Peyer's patch (tissue), 4 donors: ENCODE measurements around the gene LEKR1. TPM values are rescaled to one million over a fixed set of nuclear protein-coding genes. Genes with fewer than 3 reads are reported as not detected.

ENCODE experiments used
- DNase-seq, 3 donors: peaks; one replicate each; pipeline ENCODE4 v3.0.0-alpha.2; 2017 to 2019
- H3K27ac ChIP-seq, 4 donors: fragments of 200-600 bp; sonication (generic); one replicate each; pipeline ENCODE4 v1.5.1; 2016 to 2019
- H3K27me3 ChIP-seq, 2 donors: fragments of 200-600 bp; sonication (generic); one replicate each; pipeline ENCODE4 v1.5.1; 2019
- H3K36me3 ChIP-seq, 3 donors: fragments of 200-600 bp; sonication (generic); one replicate each; pipeline ENCODE4 v1.5.1; 2016 to 2019
- H3K4me1 ChIP-seq, 4 donors: fragments of 200-600 bp; sonication (generic); one replicate each; pipeline ENCODE4 v1.5.1; 2016 to 2019
- H3K4me3 ChIP-seq, 4 donors: fragments of 200-600 bp; sonication (generic); 1 replicate in 3 of 4; 2 replicates in 1 of 4; pipeline ENCODE4 v1.5.1; 2016 to 2019; ENCODE audit warnings: mild to moderate bottlenecking in 1 of 4
- H3K9me3 ChIP-seq, 4 donors: fragments of 200-600 bp; sonication (generic); one replicate each; pipeline ENCODE4 v1.5.1; 2016 to 2019; ENCODE audit warnings: mild to moderate bottlenecking in 1 of 4
- POLR2A ChIP-seq, 2 donors: fragments of 450-650 bp; IDR thresholded peaks; one replicate each; pipeline ENCODE4 v1.5.1; 2017; ENCODE audit warnings: antibody characterized with exemption in 2 of 2, mild to moderate bottlenecking in 2 of 2, moderate library complexity in 2 of 2
- total RNA-seq, 4 donors: library from RNA; depleted of rRNA; stranded (reverse); fragments of >200 nt; gene quantifications; one replicate each; pipeline ENCODE4 v1.1.0, GENCODE V29; 2016
- TF ChIP-seq, protein P1 (sequence below), 6 experiments: fragments of 450-650 bp in 4 of 6; fragments of 200-600 bp in 2 of 6; sonication (generic) in 1 of 6; IDR thresholded peaks; one replicate each; pipeline ENCODE4 v1.5.1; 2017 to 2019; ENCODE audit warnings: antibody characterized with exemption in 6 of 6, mild to moderate bottlenecking in 3 of 6, moderate library complexity in 1 of 6

The LEKR1 gene
- total RNA-seq, 4 donors from 2014 or later = 0.85 to 9.1 (median 0.94) TPM; not detected in 1

DNA sequence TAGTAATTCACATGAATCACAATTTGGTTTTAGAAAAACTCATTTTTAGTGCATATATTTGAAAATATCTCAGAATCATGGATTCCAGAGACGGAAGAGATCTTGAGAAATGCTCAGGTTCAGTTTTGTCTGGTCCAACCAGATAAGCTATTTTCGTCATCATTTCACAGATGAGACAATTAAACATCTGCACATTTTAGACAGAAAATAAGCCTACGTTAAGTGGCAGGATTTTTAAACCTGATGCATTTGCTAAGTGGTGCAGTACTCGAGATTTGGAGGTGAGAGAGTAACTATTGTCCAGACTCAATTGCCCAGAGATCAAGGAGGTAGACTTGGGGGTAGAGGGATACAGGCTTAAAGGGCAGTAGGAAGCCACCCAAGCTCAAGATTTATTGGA is 243.3 kb downstream of the LEKR1 start:
- Histone ChIP-seq H3K36me3 (no peaks in the 10 kb centered on the region), H3K4me3 (no peak overlapping the region), H3K27me3 (no peaks in the 10 kb centered on the region), H3K4me1 (peaks cover 0 to 10% (median 0%) of the 10 kb centered on the region in 4 donors), H3K27ac (no peak overlapping the region), H3K9me3 (no peaks in the 10 kb centered on the region)
- TF ChIP-seq, protein P1, sequence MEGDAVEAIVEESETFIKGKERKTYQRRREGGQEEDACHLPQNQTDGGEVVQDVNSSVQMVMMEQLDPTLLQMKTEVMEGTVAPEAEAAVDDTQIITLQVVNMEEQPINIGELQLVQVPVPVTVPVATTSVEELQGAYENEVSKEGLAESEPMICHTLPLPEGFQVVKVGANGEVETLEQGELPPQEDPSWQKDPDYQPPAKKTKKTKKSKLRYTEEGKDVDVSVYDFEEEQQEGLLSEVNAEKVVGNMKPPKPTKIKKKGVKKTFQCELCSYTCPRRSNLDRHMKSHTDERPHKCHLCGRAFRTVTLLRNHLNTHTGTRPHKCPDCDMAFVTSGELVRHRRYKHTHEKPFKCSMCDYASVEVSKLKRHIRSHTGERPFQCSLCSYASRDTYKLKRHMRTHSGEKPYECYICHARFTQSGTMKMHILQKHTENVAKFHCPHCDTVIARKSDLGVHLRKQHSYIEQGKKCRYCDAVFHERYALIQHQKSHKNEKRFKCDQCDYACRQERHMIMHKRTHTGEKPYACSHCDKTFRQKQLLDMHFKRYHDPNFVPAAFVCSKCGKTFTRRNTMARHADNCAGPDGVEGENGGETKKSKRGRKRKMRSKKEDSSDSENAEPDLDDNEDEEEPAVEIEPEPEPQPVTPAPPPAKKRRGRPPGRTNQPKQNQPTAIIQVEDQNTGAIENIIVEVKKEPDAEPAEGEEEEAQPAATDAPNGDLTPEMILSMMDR (IDR thresholded peaks at IDR 0.05) = no peak
- no peak for TF ChIP-seq POLR2A (IDR thresholded peaks at IDR 0.05)
- DNase-seq = no peak

DNA sequence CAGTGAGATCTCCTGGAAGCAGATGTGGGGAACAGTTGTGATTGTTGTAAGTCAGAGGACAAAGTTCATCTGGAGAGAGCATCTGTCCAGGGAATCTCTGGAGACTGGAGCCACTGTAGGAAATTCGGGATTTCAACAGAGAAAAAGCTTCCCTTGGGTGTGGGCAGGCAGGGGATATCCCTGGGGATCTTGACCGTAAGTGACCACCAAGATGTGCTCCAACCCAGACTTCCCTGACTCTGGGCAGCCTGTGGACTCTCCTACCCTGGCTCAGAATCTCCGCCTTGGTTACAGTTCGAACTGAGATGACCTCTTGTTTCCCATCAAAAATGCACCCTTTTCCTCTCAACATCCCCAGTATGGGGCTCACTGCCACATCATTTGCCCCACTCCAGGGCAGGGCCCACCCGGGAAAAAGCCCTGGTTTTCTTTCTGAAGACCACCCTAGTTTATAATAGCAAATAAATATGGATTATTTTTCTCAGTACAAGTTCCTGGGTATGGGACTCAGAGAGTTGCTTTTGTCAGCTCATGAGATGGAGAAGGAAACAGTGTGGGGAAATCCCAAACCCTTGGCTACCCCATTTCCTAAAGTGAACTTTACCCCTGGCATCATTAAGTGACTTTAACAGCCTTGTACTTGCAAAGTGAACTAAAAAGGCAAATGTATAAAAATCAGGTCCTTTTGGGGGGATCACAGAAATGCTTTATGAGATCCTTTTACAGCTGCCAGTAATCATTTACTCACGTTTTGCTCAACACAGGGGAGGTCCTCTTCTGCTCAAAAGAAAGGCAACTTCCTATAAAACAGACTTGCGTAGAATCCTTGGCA is 243.9 kb downstream of the LEKR1 start:
- H3K27me3 ChIP-seq = no peaks in the 10 kb centered on the region
- no peaks in the 10 kb centered on the region for H3K36me3 ChIP-seq
- H3K27ac ChIP-seq = no peak overlapping the region
- H3K4me3 ChIP-seq = no peak overlapping the region
- no peaks in the 10 kb centered on the region for H3K9me3 ChIP-seq
- H3K4me1 ChIP-seq = peaks cover 0 to 10% (median 0%) of the 10 kb centered on the region in 4 donors
- DNase-seq = no peak
- TF ChIP-seq, protein P1 (IDR thresholded peaks at IDR 0.05) = no peak
- no peak for TF ChIP-seq POLR2A (IDR thresholded peaks at IDR 0.05)

DNA sequence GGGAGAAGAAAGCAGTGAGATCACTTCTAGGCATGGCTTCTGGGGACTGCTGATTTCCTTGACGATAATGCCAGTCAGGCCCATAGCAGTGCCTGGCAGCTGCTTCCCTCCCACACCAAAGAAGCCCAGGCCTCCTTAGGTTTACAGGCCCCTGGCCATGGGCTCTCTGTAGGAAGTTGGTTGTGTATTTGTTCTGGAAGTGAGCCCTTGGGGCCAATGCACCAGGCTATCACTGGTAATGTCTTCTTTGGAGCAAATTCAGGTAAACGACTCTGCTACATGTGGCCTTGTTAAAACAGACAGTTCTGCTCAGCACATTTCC is 244.5 kb downstream of the LEKR1 start:
- no peak for DNase-seq
- Histone ChIP-seq H3K27me3 (no peaks in the 10 kb centered on the region), H3K27ac (no peak overlapping the region), H3K4me1 (peaks cover 0 to 10% (median 0%) of the 10 kb centered on the region in 4 donors), H3K4me3 (no peak overlapping the region), H3K36me3 (no peaks in the 10 kb centered on the region), H3K9me3 (no peaks in the 10 kb centered on the region)
- TF ChIP-seq, protein P1 (IDR thresholded peaks at IDR 0.05) = no peak
- no peak for TF ChIP-seq POLR2A (IDR thresholded peaks at IDR 0.05)

DNA sequence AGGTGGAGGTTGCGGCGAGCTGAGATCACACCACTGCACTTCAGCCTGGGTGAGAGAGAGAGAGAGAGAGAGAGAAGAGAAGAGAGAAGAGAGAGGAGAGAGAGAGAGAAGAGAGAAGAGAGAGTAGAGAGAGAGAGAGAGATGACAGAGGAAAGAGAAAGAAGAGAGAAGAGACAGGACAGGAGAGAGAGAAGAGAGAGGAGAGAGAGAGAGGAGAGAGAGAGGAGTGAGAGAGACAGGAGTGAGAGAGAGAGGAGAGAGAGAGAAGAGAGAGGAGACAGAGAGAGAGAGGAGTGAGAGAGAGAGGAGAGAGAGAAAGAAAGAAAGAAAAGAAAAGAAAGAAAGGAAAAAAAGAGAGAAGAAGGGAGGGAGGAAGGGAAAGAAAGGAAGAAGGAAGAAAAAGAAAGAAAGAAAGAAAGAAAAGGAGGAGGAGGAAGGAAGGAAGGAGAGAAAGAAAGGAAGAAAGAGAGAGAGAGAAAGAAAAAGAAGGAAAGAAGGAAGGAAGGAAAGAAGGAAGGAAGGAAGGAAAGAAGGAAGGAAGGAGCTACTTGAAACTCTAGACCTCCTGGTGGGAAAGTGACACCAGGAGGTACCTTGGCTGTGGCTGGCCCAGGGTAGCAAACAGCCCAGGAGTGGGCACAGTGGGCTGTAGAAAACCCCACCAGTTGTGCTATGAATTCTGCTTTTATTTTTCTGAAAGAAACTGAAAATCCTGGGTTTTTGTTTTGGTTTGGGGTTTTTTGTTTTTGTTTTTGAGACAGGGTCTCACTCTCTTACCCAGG is 245.8 kb downstream of the LEKR1 start:
- no peak for TF ChIP-seq POLR2A (IDR thresholded peaks at IDR 0.05)
- TF ChIP-seq, protein P1 (IDR thresholded peaks at IDR 0.05) = no peak
- no peak for DNase-seq
- no peaks in the 10 kb centered on the region for H3K36me3 ChIP-seq
- no peaks in the 10 kb centered on the region for H3K9me3 ChIP-seq
- no peak overlapping the region for H3K27ac ChIP-seq
- H3K27me3 ChIP-seq = no peaks in the 10 kb centered on the region
- peaks cover 0 to 10% (median 0%) of the 10 kb centered on the region in 4 donors for H3K4me1 ChIP-seq
- no peak overlapping the region for H3K4me3 ChIP-seq

DNA sequence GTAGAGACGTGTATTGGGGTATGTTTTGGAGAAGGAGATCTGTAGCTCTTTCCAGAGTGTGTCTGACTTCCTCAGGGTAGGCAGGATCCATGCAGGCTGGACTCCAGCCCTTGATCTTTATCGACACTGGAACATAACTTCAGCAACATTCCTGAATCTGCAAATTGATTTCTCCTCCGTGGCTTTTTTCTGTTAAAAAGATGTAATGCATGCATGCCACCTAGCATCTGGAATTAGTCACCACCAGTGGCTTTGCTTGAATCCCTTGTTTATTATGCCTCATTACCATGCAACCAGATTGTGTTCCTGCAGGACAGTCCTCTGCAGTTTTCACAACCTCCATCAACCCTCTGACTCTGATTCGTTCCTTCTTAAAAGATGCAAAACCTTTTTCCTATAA is 247.7 kb downstream of the LEKR1 start:
- H3K36me3 ChIP-seq = no peaks in the 10 kb centered on the region
- no peak overlapping the region for H3K4me3 ChIP-seq
- no peaks in the 10 kb centered on the region for H3K9me3 ChIP-seq
- no peak for DNase-seq
- H3K4me1 ChIP-seq = peaks cover 0 to 10% (median 0%) of the 10 kb centered on the region in 4 donors
- H3K27me3 ChIP-seq = no peaks in the 10 kb centered on the region
- no peak overlapping the region for H3K27ac ChIP-seq
- TF ChIP-seq, protein P1 (IDR thresholded peaks at IDR 0.05) = no peak
- no peak for TF ChIP-seq POLR2A (IDR thresholded peaks at IDR 0.05)
